Inflammatory macrophage (primary cell): Measurements from ENCODE around the gene FBXL4.
"Not testable (repeated sequence)": the region's sequence is repeated elsewhere in the genome, so short reads cannot be mapped to it uniquely, and the experiment has no call there.

Experiments
- DNase-seq, 2 donors: peaks; one replicate each; pipeline ENCODE4 v3.0.0-alpha.2; 2020 to 2022

The FBXL4 gene

GRCh38 chr6:98945311-98946115 lies 2.2 kb downstream of the FBXL4 start:
- DNase-seq, result no peak

- peak in 1 of 2 donors; percentile 3 for DNase-seq
Observed at GRCh38 chr6:98944598-98945081, 3.1 kb downstream of the FBXL4 start.

DNA sequence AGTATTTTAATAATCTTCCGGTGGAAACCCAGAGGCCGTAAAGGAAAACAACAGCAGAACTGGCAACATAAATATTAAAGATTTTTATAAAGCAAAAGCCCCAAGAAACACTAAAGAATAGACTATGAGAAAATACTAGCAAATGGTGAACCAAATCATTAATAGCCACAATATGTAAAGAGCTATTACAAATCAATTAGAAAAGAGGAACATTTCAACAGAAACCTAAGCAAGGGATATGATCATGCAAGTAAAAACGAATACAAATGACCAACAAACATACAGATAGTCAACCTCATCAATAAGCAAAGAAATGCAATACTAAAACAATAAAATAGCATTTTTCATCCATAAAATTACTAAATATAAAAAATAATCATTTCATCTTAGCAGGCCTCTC lies 3.6 kb downstream of the FBXL4 start:
- DNase-seq, result no peak

DNA sequence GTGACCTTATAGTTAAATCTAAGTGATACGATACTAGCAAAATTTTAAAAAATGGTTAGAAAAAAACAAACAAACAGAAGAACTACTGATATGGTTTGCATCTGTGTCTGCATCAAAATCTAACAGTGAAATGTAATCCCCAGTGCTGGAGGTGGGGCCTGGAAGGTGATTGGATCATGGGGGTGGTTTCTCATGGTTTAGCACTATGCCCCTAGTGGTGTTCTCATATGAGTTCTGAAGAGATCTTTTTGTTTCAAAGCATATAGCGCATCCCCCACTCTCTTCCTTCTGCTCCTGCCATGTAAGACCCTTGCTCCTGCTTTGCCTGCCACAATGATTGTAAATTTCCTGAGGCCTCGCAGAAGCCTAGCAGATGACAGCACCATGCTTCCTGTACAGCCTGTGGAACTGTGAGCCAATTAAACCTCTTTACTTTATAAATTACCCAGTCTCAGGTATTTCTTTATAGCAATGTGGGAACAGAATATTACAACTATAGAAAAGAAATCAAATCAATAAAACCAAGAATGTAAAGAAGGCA lies 5.4 kb downstream of the FBXL4 start:
- DNase-seq, result no peak

DNA sequence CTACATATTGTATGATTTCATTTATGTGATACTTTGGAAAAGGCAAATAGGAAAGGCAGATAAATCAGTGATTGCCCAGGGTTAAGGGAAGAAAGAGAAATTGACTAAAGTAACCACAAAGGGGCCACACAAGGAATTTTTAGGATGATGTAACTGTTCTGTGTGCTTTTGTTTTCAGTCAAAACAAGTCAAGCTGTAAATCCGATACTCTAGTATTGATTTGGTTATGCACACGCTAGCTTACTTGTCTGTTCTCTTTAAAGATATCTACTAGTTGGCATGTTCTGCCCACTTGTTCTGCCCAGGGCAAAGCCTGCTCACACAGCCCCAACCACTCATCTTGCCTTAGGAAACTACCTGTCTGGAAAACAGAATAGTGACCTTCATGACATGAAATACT lies 6.4 kb downstream of the FBXL4 start:
- no peak for DNase-seq

- DNase-seq, result no peak
Observed at GRCh38 chr6:98937351-98937750, 10.4 kb downstream of the FBXL4 start.

DNA sequence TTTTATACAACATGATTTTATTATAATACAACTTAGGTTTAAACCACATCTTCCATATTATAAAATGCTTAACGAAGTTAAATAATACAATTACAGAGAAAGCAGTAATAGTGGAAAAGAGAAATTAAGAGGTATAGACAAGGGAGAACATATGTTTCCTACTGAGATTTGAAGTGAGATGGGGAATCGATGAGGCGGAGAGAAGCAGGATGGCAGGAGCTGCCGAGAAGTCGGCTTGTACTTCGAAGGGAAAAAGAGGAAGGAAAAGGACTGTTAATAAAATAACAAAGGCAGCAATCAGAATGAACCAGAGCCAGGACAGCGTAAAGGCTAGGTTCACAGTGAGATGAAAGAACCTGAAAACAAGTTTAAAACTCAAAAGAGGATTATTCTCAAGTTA lies 15.4 kb downstream of the FBXL4 start:
- DNase-seq, result peak in 1 of 2 donors; percentile 10

DNA sequence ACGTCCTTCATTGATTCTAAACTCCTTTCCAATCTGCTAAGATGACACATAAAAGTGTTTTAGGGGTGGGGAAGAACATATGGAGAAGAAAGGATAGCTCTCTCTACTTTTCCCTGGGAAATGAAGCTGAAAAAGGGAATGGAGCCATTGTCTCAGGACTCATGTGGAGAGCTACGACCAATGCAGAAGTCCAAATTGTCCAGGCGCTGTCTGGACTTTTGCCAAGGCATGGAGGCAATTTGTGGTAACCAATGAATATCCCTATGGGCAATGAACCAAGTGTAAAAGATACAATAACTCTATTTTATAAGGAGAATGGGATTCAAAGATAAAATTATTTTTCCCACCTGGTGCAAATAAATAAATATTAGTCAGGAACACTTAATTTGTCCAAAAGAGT lies 16.1 kb downstream of the FBXL4 start:
- DNase-seq, result no peak

GRCh38 chr6:98929498-98930060 lies 18.2 kb downstream of the FBXL4 start:
- DNase-seq, result no peak

- no peak for DNase-seq
Observed at GRCh38 chr6:98928688-98929087, 19.1 kb downstream of the FBXL4 start.

DNA sequence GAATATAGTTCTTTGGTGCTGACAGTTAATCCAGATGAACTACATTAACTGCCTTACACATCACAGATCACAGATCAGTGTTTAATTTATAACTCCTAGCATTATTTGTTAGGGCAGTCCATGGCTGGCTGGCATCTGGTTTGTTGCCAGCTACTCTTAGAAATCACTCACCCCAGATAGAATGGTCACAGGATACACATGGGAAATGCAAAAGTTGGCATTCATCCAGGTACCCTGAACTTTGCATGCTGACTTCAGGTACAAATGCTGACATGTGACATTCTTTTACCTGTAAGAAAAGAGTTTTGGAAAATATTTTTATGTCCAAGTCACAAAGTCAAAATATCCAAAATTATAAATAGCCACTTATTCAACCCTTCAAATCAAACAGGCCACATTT lies 20.2 kb downstream of the FBXL4 start:
- no peak for DNase-seq

DNA sequence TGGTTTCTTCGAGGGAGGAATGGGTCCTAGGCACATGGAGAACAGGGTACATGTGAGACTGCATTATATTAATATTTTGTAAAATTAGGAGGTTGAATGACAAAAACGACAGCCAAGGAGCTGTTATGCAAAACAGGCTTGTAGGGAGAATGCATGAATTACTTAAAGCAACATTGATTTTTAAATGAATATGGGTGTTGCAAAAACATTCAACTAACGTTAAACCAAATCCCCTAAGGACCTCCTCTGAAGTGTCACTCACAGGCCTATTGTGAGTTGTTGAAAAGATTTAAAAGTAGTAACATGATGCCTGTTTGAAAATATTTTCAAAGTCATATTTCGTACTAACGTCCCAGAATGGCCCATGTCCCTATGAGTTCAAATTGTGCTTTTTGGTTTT lies 21.9 kb downstream of the FBXL4 start:
- no peak for DNase-seq

DNA sequence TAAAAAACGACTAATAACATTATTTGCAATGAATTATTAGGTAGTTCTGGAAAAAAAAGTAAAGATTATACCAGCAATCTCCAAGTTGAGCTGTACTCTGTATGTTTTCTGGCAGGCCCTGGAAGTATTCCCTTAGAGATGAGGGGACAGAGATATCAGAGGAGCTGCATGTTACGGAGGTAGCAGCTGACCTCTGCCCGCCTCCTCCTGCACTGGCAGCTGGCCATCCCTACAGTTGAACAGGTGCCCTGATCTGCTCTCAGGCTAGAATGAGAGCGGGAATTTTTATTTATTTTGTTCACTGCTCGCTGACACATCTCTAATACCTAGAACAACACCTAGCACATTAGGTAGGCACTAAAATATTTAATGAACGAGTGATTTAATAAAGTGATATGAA lies 23.1 kb downstream of the FBXL4 start:
- no peak for DNase-seq

- peak; percentile 38 to 41 for DNase-seq
Observed at GRCh38 chr6:98920904-98921431, 26.8 kb downstream of the FBXL4 start.

GRCh38 chr6:98910946-98911345 lies 36.8 kb downstream of the FBXL4 start:
- not testable (repeated sequence) for DNase-seq

- peak in 1 of 2 donors; percentile 0 for DNase-seq
Observed at GRCh38 chr6:98909236-98909635, 38.5 kb downstream of the FBXL4 start.

DNA sequence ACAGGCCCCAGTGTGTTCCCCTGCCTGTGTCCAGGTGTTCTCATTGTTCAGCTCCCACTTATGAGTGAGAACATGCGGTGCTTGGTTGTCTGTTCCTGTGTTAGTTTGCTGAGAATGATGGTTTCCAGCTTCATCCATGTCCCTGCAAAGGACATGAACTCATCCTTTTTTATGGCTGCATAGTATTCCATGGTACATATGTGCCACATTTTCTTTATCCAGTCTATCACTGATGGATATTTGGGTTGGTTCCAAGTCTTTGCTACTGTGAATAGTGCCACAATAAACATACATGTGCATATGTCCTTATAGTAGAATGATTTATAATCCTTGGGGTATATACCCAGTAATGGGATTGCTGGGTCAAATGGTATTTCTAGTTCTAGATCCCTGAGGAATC lies 41.4 kb downstream of the FBXL4 start:
- DNase-seq, result not testable (repeated sequence)

- no peak for DNase-seq
Observed at GRCh38 chr6:98905759-98906158, 42.0 kb downstream of the FBXL4 start.

DNA sequence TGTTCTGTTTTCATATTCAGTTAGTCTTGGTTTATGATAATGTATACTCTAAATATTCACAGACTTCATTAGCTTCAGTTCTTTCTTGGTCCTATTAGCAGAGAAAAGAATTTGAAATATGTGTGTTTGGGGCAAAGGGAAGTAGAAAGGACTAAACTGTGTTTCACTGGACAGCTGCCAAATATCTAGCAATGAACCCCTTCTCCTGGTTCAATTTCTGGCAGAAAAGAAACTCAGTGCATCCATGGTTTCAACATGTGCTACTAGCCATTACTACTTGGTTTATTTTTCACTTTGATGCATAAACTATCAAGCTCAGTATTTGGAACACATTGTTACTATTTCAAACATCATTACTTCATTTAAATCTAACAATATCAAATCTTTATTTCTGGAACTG lies 43.6 kb downstream of the FBXL4 start:
- no peak for DNase-seq

GRCh38 chr6:98900706-98901105 lies 47.0 kb downstream of the FBXL4 start:
- no peak for DNase-seq

GRCh38 chr6:98894810-98895209 lies 52.9 kb downstream of the FBXL4 start:
- DNase-seq, result no peak

GRCh38 chr6:98887650-98888049 lies 60.1 kb downstream of the FBXL4 start:
- no peak for DNase-seq

DNA sequence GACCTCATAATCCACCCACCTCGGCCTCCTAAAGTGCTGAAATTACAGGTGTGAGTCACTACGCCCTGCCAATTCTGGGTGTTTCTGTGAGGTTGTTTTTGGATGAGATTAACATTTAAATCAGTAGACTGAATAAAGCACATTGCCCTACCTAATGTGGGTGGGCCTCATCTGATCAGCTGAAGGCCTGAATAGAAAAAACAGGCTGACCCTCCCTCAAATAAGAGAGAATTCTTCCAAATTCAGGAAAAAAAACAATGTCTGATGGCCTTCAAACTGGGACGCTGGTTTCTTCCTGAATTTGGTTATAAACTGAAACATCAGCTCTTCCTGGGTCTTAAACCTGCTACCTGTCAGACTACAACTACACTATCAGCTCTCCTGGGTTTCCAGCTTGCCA lies 62.4 kb downstream of the FBXL4 start:
- no peak for DNase-seq

DNA sequence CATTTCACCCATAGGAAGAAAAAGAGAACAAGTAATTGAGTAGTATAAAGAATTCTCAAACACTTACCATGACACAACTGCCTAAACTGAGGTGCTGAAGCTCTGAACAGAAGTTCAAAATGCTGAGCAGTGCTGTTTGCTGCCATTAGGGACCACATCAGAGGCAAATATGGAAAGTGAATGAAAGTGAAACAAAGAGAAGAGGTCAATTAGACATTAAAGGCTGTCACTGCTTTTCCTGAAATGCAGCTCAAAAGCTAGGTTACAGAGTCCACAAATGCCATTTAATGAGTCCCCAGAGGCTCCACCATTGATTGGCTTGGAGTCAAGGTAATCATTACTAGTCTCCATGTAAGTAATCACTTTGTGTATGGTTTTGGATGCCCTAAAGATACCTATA lies 67.3 kb downstream of the FBXL4 start:
- peak in 1 of 2 donors; percentile 17 for DNase-seq
